B cell (primary cell): ENCODE data around the gene HIGD2B. TPM values are rescaled to one million over a fixed set of nuclear protein-coding genes. Genes with fewer than 3 reads are reported as not detected.

Source experiments
- ATAC-seq: fragments of 200-7000 bp; cut with Tn5 transposase; one replicate; pipeline ENCODE4 v1.10.0; 2021; ENCODE audit warnings: low read depth, mild to moderate bottlenecking, moderate number of reproducible peaks, moderate library complexity
- CTCF ChIA-PET: fragments of 350-600 bp; sonication (Branson Sonifier 250); formaldehyde crosslinking; loops from one replicate; lab custom pipeline; 2021; ENCODE audit warnings: antibody characterized with exemption, inconsistent platforms; lab: Charles Lee
- POLR2A ChIA-PET: fragments of 350-600 bp; sonication (Branson Sonifier 250); formaldehyde crosslinking; loops from one replicate; lab custom pipeline; 2021; ENCODE audit warnings: antibody characterized with exemption; lab: Charles Lee
- DNase-seq: peaks from one replicate; pipeline ENCODE4 v3.0.0; 2013
- H2AFZ ChIP-seq: 2 replicates; pipeline ENCODE4 v1.6.1; 2012; ENCODE audit warnings: mild to moderate bottlenecking, low read depth, low read length; ENCODE audit not compliant: insufficient read depth, poor library complexity, severe bottlenecking
- H3K27ac ChIP-seq, 2 donors: 1 replicate in 1 of 2; 2 replicates in 1 of 2; pipeline ENCODE4 v1.5.1; 2012 to 2013; ENCODE audit warnings: low read length in 2 of 2, mild to moderate bottlenecking in 2 of 2, moderate library complexity in 1 of 2
- H3K27me3 ChIP-seq, 4 experiments: fragments of 200-600 bp in 1 of 4; sonication (generic) in 1 of 4; replicated peaks in 1 of 4; 1 replicate in 2 of 4; 2 replicates in 2 of 4; pipeline versions ENCODE4 v1.6.1 to v1.7.0; 2013 to 2016; ENCODE audit warnings: low read length in 3 of 4, mild to moderate bottlenecking in 2 of 4, mixed read lengths in 1 of 4, moderate library complexity in 1 of 4; ENCODE audit not compliant: insufficient read depth in 4 of 4, control insufficient read depth in 3 of 4; ENCODE audit errors: control extremely low read depth in 1 of 4
- H3K36me3 ChIP-seq, 2 experiments: replicated peaks in 1 of 2; 1 replicate in 1 of 2; 2 replicates in 1 of 2; pipeline versions ENCODE4 v1.6.1 to v1.7.1; 2013; ENCODE audit warnings: low read length in 1 of 2; ENCODE audit not compliant: insufficient read depth in 2 of 2, control insufficient read depth in 1 of 2; ENCODE audit errors: control extremely low read depth in 1 of 2, extremely low read depth in 1 of 2
- H3K4me1 ChIP-seq, 2 donors: fragments of 200-600 bp in 1 of 2; sonication (generic) in 1 of 2; 1 replicate in 1 of 2; 2 replicates in 1 of 2; pipeline versions ENCODE4 v1.5.1 to v1.6.1; 2013 to 2017; ENCODE audit warnings: low read length in 2 of 2; ENCODE audit not compliant: control insufficient read depth in 2 of 2, insufficient read depth in 2 of 2
- H3K4me2 ChIP-seq: replicated peaks from 2 replicates; pipeline ENCODE3; 2012; ENCODE audit warnings: mild to moderate bottlenecking, low read depth, low read length; ENCODE audit not compliant: poor library complexity, severe bottlenecking
- H3K4me3 ChIP-seq, 5 experiments: fragments of 200-600 bp in 1 of 5; sonication (generic) in 1 of 5; 1 replicate in 3 of 5; 2 replicates in 2 of 5; pipeline versions ENCODE4 v1.5.1 to v1.7.0; 2011 to 2016; ENCODE audit warnings: low read length in 4 of 5, mild to moderate bottlenecking in 4 of 5, low read depth in 2 of 5, control low read depth in 1 of 5, moderate library complexity in 1 of 5; ENCODE audit not compliant: insufficient read depth in 1 of 5; ENCODE audit errors: control extremely low read depth in 1 of 5, extremely low read depth in 1 of 5
- H3K79me2 ChIP-seq: fragments of 200-600 bp; sonication (generic); one replicate; pipeline ENCODE4 v1.6.0; 2016; ENCODE audit warnings: low read length; ENCODE audit not compliant: control insufficient read depth, insufficient read depth
- H3K9ac ChIP-seq: fragments of 200-600 bp; sonication (generic); 2 replicates; pipeline ENCODE4 v1.6.1; 2017; ENCODE audit warnings: mild to moderate bottlenecking, low read length, moderate library complexity
- H3K9me3 ChIP-seq, 3 donors: one replicate each; pipeline versions ENCODE4 v1.6.1 to v1.7.1; 2013; ENCODE audit warnings: low read length in 2 of 3; ENCODE audit not compliant: control insufficient read depth in 2 of 3, insufficient read depth in 1 of 3; ENCODE audit errors: control extremely low read depth in 1 of 3
- H4K20me1 ChIP-seq: 2 replicates; pipeline ENCODE4 v1.6.0; 2012; ENCODE audit warnings: mild to moderate bottlenecking, low read length; ENCODE audit not compliant: insufficient read depth, control insufficient read depth, poor library complexity, severe bottlenecking
- H3K27ac Mint-ChIP-seq: one replicate; pipeline ENCODE4 v1.8.0; 2021; ENCODE audit warnings: mixed read lengths
- H3K27me3 Mint-ChIP-seq: one replicate; pipeline ENCODE4 v1.8.0; 2021; ENCODE audit warnings: mixed read lengths
- H3K4me1 Mint-ChIP-seq: one replicate; pipeline ENCODE4 v1.8.0; 2021; ENCODE audit warnings: mixed read lengths
- H3K4me3 Mint-ChIP-seq: one replicate; pipeline ENCODE4 v1.8.0; 2021; ENCODE audit warnings: mixed read lengths
- H3K9me3 Mint-ChIP-seq: one replicate; pipeline ENCODE4 v1.8.0; 2022; ENCODE audit warnings: mixed read lengths; ENCODE audit not compliant: insufficient read depth
- EZH2 ChIP-seq: IDR thresholded peaks from 2 replicates; pipeline ENCODE4 v1.6.1; 2012; ENCODE audit warnings: borderline replicate concordance, low read depth, mild to moderate bottlenecking, moderate library complexity, low read length; ENCODE audit not compliant: insufficient read depth, poor library complexity, severe bottlenecking
- WGBS: methylation state at CpG from one replicate; pipeline ENCODE4 v1.1.5; 2013; ENCODE audit warnings: missing lambda C conversion rate; ENCODE audit not compliant: insufficient coverage; 5-methylcytosine and 5-hydroxymethylcytosine counted together
- intact Hi-C: fragments of 100-400 bp; cut with micrococcal nuclease; formaldehyde crosslinking; loops from one replicate; pipeline ENCODE4 v1.10.0; 2022
- polyA plus RNA-seq: library from polyadenylated mRNA; depleted of rRNA; stranded (reverse); fragments of >200 nt; gene quantifications from 2 replicates; pipeline ENCODE4 v1.2.3, GENCODE V29; 2012
- total RNA-seq, 2 donors: library from RNA; stranded (reverse); fragments of 120-200 nt in 1 of 2; gene quantifications; 1 replicate in 1 of 2; 2 replicates in 1 of 2; pipeline versions ENCODE4 v1.2.3 to v1.2.4, GENCODE V29; 2013 to 2022
- TF ChIP-seq, protein P1 (sequence below): fragments of 200-600 bp; IDR thresholded peaks from one replicate; pipeline ENCODE4 v1.8.0; 2022; ENCODE audit warnings: antibody characterized with exemption, mild to moderate bottlenecking

Gene HIGD2B
- total and polyA plus RNA-seq, 2 donors (not counting 1 experiment from before 2014, with no cell fraction given): 0.52 TPM; not detected in 1

DNA sequence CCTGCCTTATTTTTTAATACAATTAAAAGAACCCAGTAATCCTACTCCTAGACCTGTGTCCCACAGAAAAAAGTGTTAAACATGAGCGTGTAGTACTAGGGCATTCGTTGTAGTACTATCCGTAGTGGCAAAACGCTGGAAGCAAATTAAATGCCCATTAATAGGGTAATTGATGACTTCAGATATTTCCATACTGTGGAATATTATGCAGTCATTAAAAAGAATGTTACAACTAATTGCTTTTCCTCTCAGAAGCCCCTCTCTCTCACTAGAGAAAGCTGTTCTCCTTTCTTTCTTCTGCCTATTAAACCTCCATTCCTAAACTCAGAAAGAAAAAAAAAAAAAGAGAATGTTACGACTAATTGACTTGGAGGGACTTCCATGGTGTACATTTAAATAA lies 2.7 kb upstream of the HIGD2B start:
- no peak overlapping the region for H3K4me3 ChIP-seq
- no peak for ATAC-seq
- no peak overlapping the region for H3K4me3 Mint-ChIP-seq
- no peaks in the 10 kb centered on the region for H3K36me3 ChIP-seq
- H3K4me1 ChIP-seq: peaks cover 11 to 12% of the 10 kb centered on the region in 2 donors
- H3K9me3 Mint-ChIP-seq: no peaks in the 10 kb centered on the region
- no peak overlapping the region for H3K9ac ChIP-seq
- no peak overlapping the region for H3K27ac ChIP-seq
- no peak overlapping the region for H2AFZ ChIP-seq
- no peak overlapping the region for H3K27ac Mint-ChIP-seq
- no peaks in the 10 kb centered on the region for H4K20me1 ChIP-seq
- DNase-seq: no peak
- TF ChIP-seq, protein P1, sequence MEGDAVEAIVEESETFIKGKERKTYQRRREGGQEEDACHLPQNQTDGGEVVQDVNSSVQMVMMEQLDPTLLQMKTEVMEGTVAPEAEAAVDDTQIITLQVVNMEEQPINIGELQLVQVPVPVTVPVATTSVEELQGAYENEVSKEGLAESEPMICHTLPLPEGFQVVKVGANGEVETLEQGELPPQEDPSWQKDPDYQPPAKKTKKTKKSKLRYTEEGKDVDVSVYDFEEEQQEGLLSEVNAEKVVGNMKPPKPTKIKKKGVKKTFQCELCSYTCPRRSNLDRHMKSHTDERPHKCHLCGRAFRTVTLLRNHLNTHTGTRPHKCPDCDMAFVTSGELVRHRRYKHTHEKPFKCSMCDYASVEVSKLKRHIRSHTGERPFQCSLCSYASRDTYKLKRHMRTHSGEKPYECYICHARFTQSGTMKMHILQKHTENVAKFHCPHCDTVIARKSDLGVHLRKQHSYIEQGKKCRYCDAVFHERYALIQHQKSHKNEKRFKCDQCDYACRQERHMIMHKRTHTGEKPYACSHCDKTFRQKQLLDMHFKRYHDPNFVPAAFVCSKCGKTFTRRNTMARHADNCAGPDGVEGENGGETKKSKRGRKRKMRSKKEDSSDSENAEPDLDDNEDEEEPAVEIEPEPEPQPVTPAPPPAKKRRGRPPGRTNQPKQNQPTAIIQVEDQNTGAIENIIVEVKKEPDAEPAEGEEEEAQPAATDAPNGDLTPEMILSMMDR: no peak
- TF ChIP-seq EZH2: no peak
- no CpG with 5 or more reads among the region's 5 CpGs for WGBS
- H3K27me3 ChIP-seq: no peaks in the 10 kb centered on the region
- peaks cover 30% of the 10 kb centered on the region for H3K79me2 ChIP-seq
- no peak overlapping the region for H3K4me2 ChIP-seq
- no peaks in the 10 kb centered on the region for H3K27me3 Mint-ChIP-seq
- H3K9me3 ChIP-seq: no peaks in the 10 kb centered on the region
- H3K4me1 Mint-ChIP-seq: peaks cover 26% of the 10 kb centered on the region
- ChIA-PET CTCF (no interaction called here), POLR2A (interaction anchor here (0.6 kb wide), 1 partner anchor 10 kb away, joined by 4 read pairs; no protein-coding TSS in a partner anchor)
- intact Hi-C loops: loop anchor here (5.0 kb wide), 3 partner anchors 86 to 944 kb away; partner anchors contain the start of genes ARIH1 and NPTN

DNA sequence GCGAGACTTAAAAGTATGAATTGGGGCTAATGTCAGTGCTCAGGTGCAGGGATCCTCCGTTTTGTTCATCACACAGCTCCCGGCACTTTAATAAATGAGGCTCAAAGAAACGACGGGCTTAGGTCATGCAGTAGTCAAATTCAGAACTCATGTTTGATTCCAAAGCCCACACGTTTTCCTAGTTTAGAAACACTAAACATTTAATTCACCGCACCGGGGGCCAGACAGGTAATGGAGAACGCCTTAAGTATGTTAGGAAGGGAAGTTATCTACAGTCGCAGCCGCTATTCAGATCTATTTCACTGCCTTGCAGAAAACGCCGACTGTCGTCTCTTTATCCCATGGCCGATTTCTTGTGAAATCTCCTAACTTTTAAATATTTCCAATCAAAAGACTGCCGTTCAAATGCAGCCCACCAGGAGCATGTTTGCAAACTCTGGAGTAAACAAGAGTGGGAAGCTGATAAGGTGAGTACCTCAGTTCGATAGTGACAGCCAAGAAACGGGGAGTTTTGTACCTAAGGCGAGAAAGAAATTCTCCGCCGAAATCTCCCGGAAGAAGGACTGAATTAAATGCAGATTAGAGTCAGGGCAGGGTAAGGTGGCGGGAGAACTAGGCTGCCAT lies 569 bp downstream of the HIGD2B start:
- H3K4me2 ChIP-seq: peak overlapping the region; percentile 85
- H3K79me2 ChIP-seq: peaks cover 25% of the 10 kb centered on the region
- no peaks in the 10 kb centered on the region for H3K27me3 ChIP-seq
- H3K4me3 Mint-ChIP-seq: peak overlapping the region; percentile 97
- DNase-seq (no peak), ATAC-seq (no peak)
- WGBS: 22% methylated on average over 16 of the region's 23 CpGs
- H3K4me1 ChIP-seq: peaks cover 11 to 12% of the 10 kb centered on the region in 2 donors
- no peaks in the 10 kb centered on the region for H4K20me1 ChIP-seq
- peak overlapping the region; percentile 70 to 98 (median 88) for H3K4me3 ChIP-seq
- H3K9ac ChIP-seq: peak overlapping the region; percentile 90
- no peaks in the 10 kb centered on the region for H3K9me3 ChIP-seq
- H3K27ac ChIP-seq: peak overlapping the region; percentile 77 to 91
- peak overlapping the region; percentile 96 for H2AFZ ChIP-seq
- ChIA-PET CTCF (interaction anchor here (1.0 to 1.8 kb wide), 3 partner anchors 14 to 36 kb away, joined by 6 to 9 read pairs (median 6); no protein-coding TSS in a partner anchor), POLR2A (no interaction called here)
- peaks cover 22% of the 10 kb centered on the region for H3K4me1 Mint-ChIP-seq
- no peaks in the 10 kb centered on the region for H3K36me3 ChIP-seq
- TF ChIP-seq EZH2: no peak
- TF ChIP-seq, protein P1: no peak
- intact Hi-C loops: loop anchor here (5.0 kb wide), 3 partner anchors 83 to 947 kb away; partner anchors contain the start of genes ARIH1 and NPTN
- H3K9me3 Mint-ChIP-seq: no peaks in the 10 kb centered on the region
- no peaks in the 10 kb centered on the region for H3K27me3 Mint-ChIP-seq
- peak overlapping the region; percentile 94 for H3K27ac Mint-ChIP-seq
